ENCODE results near the gene MFSD2B. TPM values are rescaled to one million over a fixed set of nuclear protein-coding genes. Genes with fewer than 3 reads are reported as not detected.
"Not testable (repeated sequence)": the region's sequence is repeated elsewhere in the genome, so short reads cannot be mapped to it uniquely, and the experiment has no call there.

Gene MFSD2B
- polyA plus RNA-seq, 1 donor (not counting 4 experiments of a cell fraction or from before 2014, with no cell fraction given), result 0.10 TPM

DNA sequence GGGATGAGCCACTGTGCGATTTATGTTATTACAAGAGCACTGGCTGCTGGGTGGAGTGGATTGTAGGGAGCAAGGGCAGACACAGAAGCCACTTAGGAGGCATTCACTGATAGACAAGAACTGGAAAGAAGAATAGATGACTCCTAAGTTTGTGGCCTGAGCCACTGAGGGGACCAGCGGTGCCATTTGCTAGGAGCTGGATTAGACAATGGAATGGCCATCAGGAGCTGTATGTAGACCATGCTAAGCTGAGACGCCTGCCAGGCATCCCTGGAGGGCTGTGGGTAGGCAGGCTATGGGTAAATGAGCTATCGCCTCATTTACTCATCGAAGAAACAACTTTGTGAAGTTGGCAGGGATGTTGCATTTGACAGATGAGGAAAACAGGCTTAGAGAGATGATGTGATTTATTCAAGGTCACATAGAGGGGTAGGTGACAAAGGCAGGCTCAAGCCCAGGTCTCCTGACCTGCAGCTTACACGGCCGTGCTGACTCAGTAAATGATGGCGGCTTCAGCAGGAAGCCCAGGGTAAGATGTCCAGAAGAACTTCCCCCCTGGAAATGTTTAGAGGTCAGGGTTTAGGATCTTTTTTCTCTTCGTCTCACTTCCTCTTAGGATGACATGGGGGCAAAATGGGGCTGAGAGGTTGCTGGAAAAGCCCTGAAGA lies 2.8 kb downstream of the MFSD2B start:
- FAIRE-seq, result no peak
- no peak for DNase-seq (ENCODE audit: low read depth, low spot score)
- no peak for TF ChIP-seq EZH2 (IDR thresholded peaks at IDR 0.05; ENCODE audit: low read length)
- TF ChIP-seq, protein P1, sequence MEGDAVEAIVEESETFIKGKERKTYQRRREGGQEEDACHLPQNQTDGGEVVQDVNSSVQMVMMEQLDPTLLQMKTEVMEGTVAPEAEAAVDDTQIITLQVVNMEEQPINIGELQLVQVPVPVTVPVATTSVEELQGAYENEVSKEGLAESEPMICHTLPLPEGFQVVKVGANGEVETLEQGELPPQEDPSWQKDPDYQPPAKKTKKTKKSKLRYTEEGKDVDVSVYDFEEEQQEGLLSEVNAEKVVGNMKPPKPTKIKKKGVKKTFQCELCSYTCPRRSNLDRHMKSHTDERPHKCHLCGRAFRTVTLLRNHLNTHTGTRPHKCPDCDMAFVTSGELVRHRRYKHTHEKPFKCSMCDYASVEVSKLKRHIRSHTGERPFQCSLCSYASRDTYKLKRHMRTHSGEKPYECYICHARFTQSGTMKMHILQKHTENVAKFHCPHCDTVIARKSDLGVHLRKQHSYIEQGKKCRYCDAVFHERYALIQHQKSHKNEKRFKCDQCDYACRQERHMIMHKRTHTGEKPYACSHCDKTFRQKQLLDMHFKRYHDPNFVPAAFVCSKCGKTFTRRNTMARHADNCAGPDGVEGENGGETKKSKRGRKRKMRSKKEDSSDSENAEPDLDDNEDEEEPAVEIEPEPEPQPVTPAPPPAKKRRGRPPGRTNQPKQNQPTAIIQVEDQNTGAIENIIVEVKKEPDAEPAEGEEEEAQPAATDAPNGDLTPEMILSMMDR (optimal IDR thresholded peaks at IDR 0.05 in 1 of 3, IDR thresholded peaks at IDR 0.05 in 1 of 3, conservative IDR thresholded peaks at IDR 0.05 in 1 of 3; ENCODE audit: extremely low read depth in 1 of 3, insufficient read depth in 2 of 3, low read length in 3 of 3), result no peak
- H3K36me3 ChIP-seq (ENCODE audit: control insufficient read depth in 2 of 2, extremely low read depth in 1 of 2, insufficient read depth in 2 of 2, low read length in 2 of 2), result no peaks in the 10 kb centered on the region
- dilution Hi-C loops (cut with MboI; ENCODE audit: extremely low pct_ligation_motif_present, low sequenced_read_pairs), result no loop called here
- peaks cover 33% of the 10 kb centered on the region for H3K27me3 ChIP-seq (ENCODE audit: control insufficient read depth, extremely low read depth, insufficient read depth, low read length)
- H3K4me3 ChIP-seq (ENCODE audit: control insufficient read depth in 2 of 3, extremely low read depth in 1 of 3, insufficient read depth in 2 of 3, low read depth in 1 of 3, low read length in 3 of 3), result no peak overlapping the region
- no peaks in the 10 kb centered on the region for H3K9me1 ChIP-seq (ENCODE audit: control insufficient read depth, extremely low read depth, insufficient read depth, low read length)
- peaks cover 3% of the 10 kb centered on the region for H4K20me1 ChIP-seq (ENCODE audit: control insufficient read depth, extremely low read depth, insufficient read depth, low read length)
- no peak overlapping the region for H3K27ac ChIP-seq (ENCODE audit: control insufficient read depth, insufficient read depth, low read length)
- no peaks in the 10 kb centered on the region for H3K9me3 ChIP-seq (ENCODE audit: control insufficient read depth, low read depth, low read length)
- H3K9ac ChIP-seq (ENCODE audit: control insufficient read depth, extremely low read depth, insufficient read depth, low read length), result no peak overlapping the region
- peaks cover 9% of the 10 kb centered on the region for H3K4me1 ChIP-seq (ENCODE audit: control insufficient read depth, extremely low read depth, insufficient read depth, low read length)
- no peak overlapping the region for H3K4me2 ChIP-seq (ENCODE audit: control insufficient read depth, extremely low read depth, insufficient read depth, low read depth, low read length)
- no peak overlapping the region for H2AFZ ChIP-seq (ENCODE audit: control insufficient read depth, low read length)
- H3K79me2 ChIP-seq (ENCODE audit: control insufficient read depth, insufficient read depth, low read length), result no peaks in the 10 kb centered on the region

DNA sequence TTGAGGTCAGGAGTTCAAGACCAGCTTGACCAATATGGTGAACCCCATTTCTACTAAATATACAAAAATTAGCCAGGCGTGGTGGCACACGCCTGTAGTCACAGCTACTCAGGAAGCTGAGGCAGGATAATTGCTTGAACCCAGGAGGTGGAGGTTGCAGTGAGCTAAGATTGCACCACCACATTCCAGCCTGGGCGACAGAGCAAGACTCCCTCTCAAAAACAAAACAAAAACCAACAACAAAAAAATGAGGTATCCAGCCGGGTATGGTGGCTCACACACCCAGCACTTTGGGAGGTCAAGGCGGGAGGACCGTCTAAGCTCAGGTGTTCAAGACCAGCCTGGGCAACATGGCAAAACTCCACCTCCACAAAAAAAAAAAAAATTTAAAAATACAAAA lies 5.0 kb downstream of the MFSD2B start:
- H3K36me3 ChIP-seq (ENCODE audit: control insufficient read depth in 2 of 2, extremely low read depth in 1 of 2, insufficient read depth in 2 of 2, low read length in 2 of 2); DNase-seq (ENCODE audit: low read depth, low spot score); H3K4me1 ChIP-seq (ENCODE audit: control insufficient read depth, extremely low read depth, insufficient read depth, low read length); H3K9me3 ChIP-seq (ENCODE audit: control insufficient read depth, low read depth, low read length); H2AFZ ChIP-seq (ENCODE audit: control insufficient read depth, low read length); H3K79me2 ChIP-seq (ENCODE audit: control insufficient read depth, insufficient read depth, low read length); dilution Hi-C loops (cut with MboI; ENCODE audit: extremely low pct_ligation_motif_present, low sequenced_read_pairs); H3K4me3 ChIP-seq (ENCODE audit: control insufficient read depth in 2 of 3, extremely low read depth in 1 of 3, insufficient read depth in 2 of 3, low read depth in 1 of 3, low read length in 3 of 3); H3K27ac ChIP-seq (ENCODE audit: control insufficient read depth, insufficient read depth, low read length); FAIRE-seq; H3K9ac ChIP-seq (ENCODE audit: control insufficient read depth, extremely low read depth, insufficient read depth, low read length); H4K20me1 ChIP-seq (ENCODE audit: control insufficient read depth, extremely low read depth, insufficient read depth, low read length); H3K4me2 ChIP-seq (ENCODE audit: control insufficient read depth, extremely low read depth, insufficient read depth, low read depth, low read length); H3K9me1 ChIP-seq (ENCODE audit: control insufficient read depth, extremely low read depth, insufficient read depth, low read length): not testable (repeated sequence)
- peaks cover 23% of the 10 kb centered on the region for H3K27me3 ChIP-seq (ENCODE audit: control insufficient read depth, extremely low read depth, insufficient read depth, low read length)

All from keratinocyte (primary cell).